ENCODE data around the gene CHRDL1.

CHRDL1 gene

DNA sequence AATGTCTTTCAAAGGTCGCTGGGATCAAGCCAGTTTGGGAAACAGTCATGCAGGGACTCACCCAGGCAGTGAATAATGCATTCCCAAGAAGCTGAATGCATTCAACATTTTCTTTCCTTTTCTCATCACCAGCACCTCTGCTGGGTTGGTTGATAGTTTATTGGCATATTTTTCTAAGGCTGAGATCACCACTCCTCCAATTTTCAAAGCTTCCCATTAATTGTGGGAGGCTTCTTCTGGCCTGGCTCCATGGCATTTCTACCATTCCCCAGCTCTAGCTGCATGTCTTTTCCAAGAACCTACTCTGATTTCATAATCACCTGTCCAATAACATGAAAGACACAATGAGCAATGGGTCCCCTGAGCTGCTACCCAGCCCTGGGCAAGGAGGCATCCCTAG is 35.8 kb downstream of the CHRDL1 start:
- no peaks in the 10 kb centered on the region for H3K36me3 ChIP-seq (ENCODE audit: insufficient read depth, low read length)
- H3K4me3 ChIP-seq (ENCODE audit: low read length): no peak overlapping the region
- no peaks in the 10 kb centered on the region for H3K4me1 ChIP-seq (ENCODE audit: insufficient read depth, low read length)
- H3K9me3 ChIP-seq (ENCODE audit: low read length): no peaks in the 10 kb centered on the region
- no peak overlapping the region for H2AFZ ChIP-seq (ENCODE audit: low read depth, low read length)
- H3K27me3 ChIP-seq (ENCODE audit: insufficient read depth, low read length): no peaks in the 10 kb centered on the region

DNA sequence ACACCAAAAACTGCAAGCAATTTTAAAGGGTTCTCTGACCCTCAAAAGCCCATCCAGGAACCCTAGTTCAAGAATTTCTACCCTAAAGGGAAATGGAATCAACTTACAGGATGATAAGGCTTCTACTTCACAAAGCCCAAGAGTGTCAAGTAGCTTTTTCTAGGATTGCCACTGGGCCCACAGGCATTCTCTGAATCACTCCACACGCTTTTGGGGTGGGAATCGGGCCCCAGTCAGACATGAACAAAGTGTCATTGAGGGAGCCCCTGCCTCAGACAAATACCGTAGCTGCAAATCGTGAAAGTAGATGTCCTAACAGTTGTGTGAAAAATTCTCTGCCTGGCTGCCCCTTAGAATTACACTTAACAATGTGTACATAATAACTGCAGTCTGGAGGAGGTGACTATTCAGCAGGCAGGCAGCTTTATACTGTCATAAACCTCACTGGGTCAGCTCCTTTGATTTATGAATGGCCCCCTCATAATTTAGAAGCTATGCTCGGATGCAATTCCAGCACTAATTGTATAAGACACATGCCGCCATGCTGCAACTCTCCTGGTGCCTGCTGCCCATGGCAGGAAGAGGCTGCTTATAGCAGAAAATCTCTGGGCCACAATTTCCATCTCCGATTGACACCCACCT is 36.7 kb downstream of the CHRDL1 start:
- no peaks in the 10 kb centered on the region for H3K9me3 ChIP-seq (ENCODE audit: low read length)
- no peaks in the 10 kb centered on the region for H3K36me3 ChIP-seq (ENCODE audit: insufficient read depth, low read length)
- no peak overlapping the region for H2AFZ ChIP-seq (ENCODE audit: low read depth, low read length)
- no peaks in the 10 kb centered on the region for H3K4me1 ChIP-seq (ENCODE audit: insufficient read depth, low read length)
- H3K27me3 ChIP-seq (ENCODE audit: insufficient read depth, low read length): no peaks in the 10 kb centered on the region
- H3K4me3 ChIP-seq (ENCODE audit: low read length): no peak overlapping the region

DNA sequence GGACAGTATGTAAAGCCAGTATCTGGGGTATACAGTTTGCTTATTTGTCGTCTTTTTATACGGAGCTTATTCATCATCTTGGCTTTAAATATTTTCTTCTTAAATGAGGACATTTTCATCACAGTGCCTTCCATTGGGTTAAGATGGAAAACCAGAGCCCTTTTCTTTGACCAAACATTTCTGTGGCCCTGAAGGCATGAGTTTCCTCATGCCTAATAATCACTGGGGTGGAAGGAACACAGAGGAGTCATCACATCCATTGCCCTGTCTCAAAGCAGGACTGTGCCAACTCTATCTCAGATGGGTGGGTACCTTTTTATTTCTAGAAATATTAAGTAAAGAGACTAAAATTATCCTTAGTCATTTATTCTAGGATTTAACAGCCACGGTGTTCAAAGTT is 40.0 kb downstream of the CHRDL1 start:
- Histone ChIP-seq H3K9me3 (ENCODE audit: low read length) (no peaks in the 10 kb centered on the region), H2AFZ (ENCODE audit: low read depth, low read length) (no peak overlapping the region), H3K4me3 (ENCODE audit: low read length) (no peak overlapping the region), H3K4me1 (ENCODE audit: insufficient read depth, low read length) (no peaks in the 10 kb centered on the region), H3K36me3 (ENCODE audit: insufficient read depth, low read length) (no peaks in the 10 kb centered on the region), H3K27me3 (ENCODE audit: insufficient read depth, low read length) (no peaks in the 10 kb centered on the region)

DNA sequence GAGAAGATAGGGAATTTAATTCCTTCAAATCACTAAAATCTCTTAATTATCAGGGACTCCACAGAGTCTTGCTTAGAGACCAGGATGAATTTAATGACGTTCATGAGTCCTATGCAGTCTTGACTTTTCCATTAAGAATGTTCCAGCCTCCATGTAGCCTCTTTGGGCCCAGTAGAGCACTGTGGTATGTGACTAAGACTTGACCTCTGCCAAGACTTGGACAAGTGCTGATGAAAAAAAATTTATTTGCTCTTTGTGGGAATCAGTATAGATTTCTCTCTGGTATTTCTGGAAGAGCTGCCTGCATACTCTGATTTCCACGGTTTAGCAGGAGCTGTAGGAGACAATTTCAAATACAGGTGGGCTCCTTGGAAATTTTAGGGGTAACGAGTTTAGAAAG is 40.6 kb downstream of the CHRDL1 start:
- no peaks in the 10 kb centered on the region for H3K36me3 ChIP-seq (ENCODE audit: insufficient read depth, low read length)
- no peak overlapping the region for H2AFZ ChIP-seq (ENCODE audit: low read depth, low read length)
- H3K4me3 ChIP-seq (ENCODE audit: low read length): no peak overlapping the region
- H3K4me1 ChIP-seq (ENCODE audit: insufficient read depth, low read length): no peaks in the 10 kb centered on the region
- no peaks in the 10 kb centered on the region for H3K27me3 ChIP-seq (ENCODE audit: insufficient read depth, low read length)
- no peaks in the 10 kb centered on the region for H3K9me3 ChIP-seq (ENCODE audit: low read length)

DNA sequence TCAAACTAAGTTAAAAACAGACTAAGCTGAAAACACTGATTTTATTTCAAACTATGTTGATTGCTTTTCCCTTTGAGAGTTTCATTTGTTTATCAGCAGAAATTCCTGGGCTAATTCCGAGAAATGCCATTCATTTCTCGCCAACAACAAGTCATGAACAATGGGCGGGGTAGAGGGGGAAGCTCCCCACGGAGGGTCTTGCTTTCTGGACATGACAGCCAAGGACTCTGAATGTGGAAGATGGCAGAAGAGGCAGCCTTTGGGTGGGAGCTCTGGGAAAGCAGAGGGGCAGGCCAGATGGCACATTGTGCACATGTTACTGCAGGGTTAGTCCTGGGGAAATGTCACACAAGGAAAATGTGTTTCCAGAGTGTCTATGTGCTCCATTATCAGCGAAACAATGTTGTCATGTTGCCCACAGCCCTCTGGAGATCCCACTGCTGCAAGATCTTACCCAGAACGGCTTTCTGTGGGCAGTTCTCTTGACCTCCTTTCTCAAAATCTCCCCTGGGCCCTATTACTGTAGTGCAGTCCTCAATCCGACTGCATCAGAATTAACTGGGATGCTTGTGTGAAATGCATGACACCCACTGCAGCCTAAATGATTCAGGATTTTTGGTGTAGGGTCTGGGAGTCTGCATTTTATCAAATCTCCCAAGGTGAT is 45.0 kb downstream of the CHRDL1 start:
- Histone ChIP-seq H3K9me3 (ENCODE audit: low read length) (no peaks in the 10 kb centered on the region), H3K36me3 (ENCODE audit: insufficient read depth, low read length) (no peaks in the 10 kb centered on the region), H3K4me3 (ENCODE audit: low read length) (no peak overlapping the region), H2AFZ (ENCODE audit: low read depth, low read length) (no peak overlapping the region), H3K4me1 (ENCODE audit: insufficient read depth, low read length) (no peaks in the 10 kb centered on the region), H3K27me3 (ENCODE audit: insufficient read depth, low read length) (peaks cover 2% of the 10 kb centered on the region)

DNA sequence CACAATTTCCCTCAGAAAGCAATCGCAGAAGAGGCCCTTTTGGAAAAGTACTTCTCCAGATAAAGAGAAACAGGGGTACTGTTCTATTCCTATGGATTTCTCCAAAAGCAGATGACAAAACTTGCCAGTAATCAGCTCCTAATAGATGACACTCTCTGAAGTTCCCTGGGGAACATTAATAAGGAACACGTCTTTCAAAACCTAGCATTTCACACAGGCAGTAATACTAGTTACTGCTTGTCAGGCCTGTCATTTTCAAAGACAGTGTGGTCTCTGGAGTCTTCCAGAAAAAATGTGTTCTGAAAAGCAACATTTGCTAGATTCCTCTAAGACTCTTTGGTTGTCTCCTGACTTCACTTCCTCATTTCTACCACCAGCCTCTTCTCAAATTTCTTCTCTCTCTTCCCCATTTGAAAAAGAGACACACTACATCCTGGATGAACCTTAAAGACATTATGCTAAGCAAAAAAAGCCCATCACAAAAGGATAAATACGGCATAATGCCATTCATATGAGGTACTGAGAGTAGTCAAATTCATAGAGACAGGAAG is 47.3 kb downstream of the CHRDL1 start:
- Histone ChIP-seq H3K9me3 (ENCODE audit: low read length) (no peaks in the 10 kb centered on the region), H3K36me3 (ENCODE audit: insufficient read depth, low read length) (no peaks in the 10 kb centered on the region), H3K4me1 (ENCODE audit: insufficient read depth, low read length) (no peaks in the 10 kb centered on the region), H3K27me3 (ENCODE audit: insufficient read depth, low read length) (peaks cover 2% of the 10 kb centered on the region), H3K4me3 (ENCODE audit: low read length) (no peak overlapping the region), H2AFZ (ENCODE audit: low read depth, low read length) (no peak overlapping the region)

DNA sequence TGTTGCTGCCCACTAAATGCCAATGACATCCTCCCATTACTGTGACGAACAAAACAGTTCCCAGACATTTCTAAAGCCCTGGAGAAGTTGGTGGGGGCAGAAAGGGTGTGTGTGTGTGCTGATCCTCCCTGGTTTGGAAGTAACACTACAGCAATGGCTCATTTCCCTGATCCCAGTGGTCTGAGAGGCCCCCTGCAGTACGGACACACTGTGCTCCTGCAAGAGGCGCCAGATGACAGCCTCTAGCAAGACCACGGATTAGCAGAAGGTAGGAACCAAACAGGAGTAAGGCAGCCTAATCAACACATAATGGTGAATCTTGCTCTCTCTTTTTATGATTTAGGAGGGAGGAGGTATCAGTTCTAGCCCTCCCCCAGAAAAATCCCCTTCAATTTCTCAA is 49.6 kb downstream of the CHRDL1 start:
- Histone ChIP-seq H3K4me3 (ENCODE audit: low read length) (no peak overlapping the region), H2AFZ (ENCODE audit: low read depth, low read length) (no peak overlapping the region), H3K27me3 (ENCODE audit: insufficient read depth, low read length) (peaks cover 2% of the 10 kb centered on the region), H3K4me1 (ENCODE audit: insufficient read depth, low read length) (no peaks in the 10 kb centered on the region), H3K36me3 (ENCODE audit: insufficient read depth, low read length) (no peaks in the 10 kb centered on the region), H3K9me3 (ENCODE audit: low read length) (no peaks in the 10 kb centered on the region)

DNA sequence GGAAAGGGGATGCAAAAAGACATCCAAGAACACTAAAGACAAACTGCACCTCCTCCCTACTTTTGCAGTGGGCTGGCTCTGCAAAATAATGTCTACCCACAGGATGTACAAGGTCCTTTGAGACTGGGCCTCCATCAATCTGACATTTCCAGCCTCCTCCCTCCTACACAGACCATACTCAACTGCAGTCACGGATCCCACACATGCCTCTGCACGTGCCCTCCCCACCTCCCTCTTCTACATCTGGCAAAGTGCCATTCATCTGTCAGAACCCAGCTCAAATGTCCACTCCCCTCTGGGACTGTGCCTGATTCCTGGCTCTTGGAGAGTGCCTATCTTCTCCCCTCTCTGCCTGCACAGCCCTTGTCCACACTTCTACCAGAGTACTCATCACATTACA is 50.3 kb downstream of the CHRDL1 start:
- H3K36me3 ChIP-seq (ENCODE audit: insufficient read depth, low read length): no peaks in the 10 kb centered on the region
- H3K4me1 ChIP-seq (ENCODE audit: insufficient read depth, low read length): no peaks in the 10 kb centered on the region
- H3K27me3 ChIP-seq (ENCODE audit: insufficient read depth, low read length): peaks cover 2% of the 10 kb centered on the region
- no peak overlapping the region for H2AFZ ChIP-seq (ENCODE audit: low read depth, low read length)
- no peak overlapping the region for H3K4me3 ChIP-seq (ENCODE audit: low read length)
- no peaks in the 10 kb centered on the region for H3K9me3 ChIP-seq (ENCODE audit: low read length)

DNA sequence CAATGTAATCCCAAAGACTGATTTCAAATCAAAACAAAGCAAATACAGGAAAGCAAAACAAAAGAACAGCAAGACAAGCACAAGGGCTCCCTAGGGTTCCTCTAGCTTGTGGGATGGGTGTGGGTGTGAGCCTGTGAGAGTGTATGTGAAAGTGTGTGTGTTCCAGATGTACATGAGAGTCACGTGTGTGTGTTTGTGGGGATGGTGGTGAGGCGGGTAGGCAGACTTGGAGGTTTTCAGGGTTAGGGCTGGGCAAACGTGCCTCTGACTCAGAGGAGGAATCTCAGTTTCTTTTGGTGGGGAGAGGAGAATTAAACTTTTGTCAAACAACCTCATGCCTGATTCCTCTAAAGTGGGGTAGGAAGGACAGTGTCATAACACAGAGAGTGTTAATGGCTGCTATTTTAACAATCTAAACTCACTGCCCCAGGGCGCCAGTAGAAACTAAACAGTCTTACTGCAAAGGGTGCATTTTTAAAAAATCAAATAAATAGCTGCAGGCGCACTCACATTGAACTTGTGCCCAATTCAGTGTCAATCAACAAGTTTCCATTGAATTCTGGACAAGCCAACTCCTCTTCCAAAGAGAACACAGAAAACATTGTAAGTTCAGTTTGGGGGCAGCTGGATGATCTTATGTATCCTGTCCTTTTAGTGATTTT is 51.8 kb downstream of the CHRDL1 start:
- Histone ChIP-seq H3K9me3 (ENCODE audit: low read length) (no peaks in the 10 kb centered on the region), H3K27me3 (ENCODE audit: insufficient read depth, low read length) (peaks cover 2% of the 10 kb centered on the region), H2AFZ (ENCODE audit: low read depth, low read length) (no peak overlapping the region), H3K4me3 (ENCODE audit: low read length) (no peak overlapping the region), H3K36me3 (ENCODE audit: insufficient read depth, low read length) (no peaks in the 10 kb centered on the region), H3K4me1 (ENCODE audit: insufficient read depth, low read length) (no peaks in the 10 kb centered on the region)

DNA sequence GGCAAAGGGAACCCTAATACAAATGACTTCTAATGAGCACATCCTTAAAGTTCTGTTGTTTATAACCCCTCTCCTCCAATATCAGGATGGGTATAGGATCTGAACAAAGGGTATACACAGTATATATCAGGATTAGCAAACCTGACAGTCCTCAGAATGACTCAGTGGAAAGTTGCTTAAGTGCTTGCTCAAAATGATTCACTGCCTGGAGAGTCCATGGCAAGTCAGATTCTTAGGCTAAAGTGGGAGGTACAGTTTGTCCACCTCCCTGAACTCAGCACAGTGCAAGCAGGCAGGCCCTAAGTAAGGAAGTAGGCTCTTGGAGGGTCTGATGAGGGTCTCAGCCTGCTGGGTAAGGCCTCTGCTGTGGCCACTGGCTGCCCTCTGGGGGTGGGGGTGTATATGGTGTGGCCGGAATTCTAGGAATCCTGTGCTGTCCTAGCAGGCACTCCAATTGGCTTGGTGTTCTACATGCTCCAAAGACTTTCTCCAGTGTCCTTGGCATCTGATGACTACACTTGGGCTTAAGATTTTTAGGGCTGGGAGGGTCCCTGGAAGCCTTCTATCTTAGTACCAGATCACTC is 54.3 kb downstream of the CHRDL1 start:
- Histone ChIP-seq H3K27me3 (ENCODE audit: insufficient read depth, low read length) (no peaks in the 10 kb centered on the region), H3K4me1 (ENCODE audit: insufficient read depth, low read length) (no peaks in the 10 kb centered on the region), H3K9me3 (ENCODE audit: low read length) (no peaks in the 10 kb centered on the region), H2AFZ (ENCODE audit: low read depth, low read length) (no peak overlapping the region), H3K4me3 (ENCODE audit: low read length) (no peak overlapping the region), H3K36me3 (ENCODE audit: insufficient read depth, low read length) (no peaks in the 10 kb centered on the region)

DNA sequence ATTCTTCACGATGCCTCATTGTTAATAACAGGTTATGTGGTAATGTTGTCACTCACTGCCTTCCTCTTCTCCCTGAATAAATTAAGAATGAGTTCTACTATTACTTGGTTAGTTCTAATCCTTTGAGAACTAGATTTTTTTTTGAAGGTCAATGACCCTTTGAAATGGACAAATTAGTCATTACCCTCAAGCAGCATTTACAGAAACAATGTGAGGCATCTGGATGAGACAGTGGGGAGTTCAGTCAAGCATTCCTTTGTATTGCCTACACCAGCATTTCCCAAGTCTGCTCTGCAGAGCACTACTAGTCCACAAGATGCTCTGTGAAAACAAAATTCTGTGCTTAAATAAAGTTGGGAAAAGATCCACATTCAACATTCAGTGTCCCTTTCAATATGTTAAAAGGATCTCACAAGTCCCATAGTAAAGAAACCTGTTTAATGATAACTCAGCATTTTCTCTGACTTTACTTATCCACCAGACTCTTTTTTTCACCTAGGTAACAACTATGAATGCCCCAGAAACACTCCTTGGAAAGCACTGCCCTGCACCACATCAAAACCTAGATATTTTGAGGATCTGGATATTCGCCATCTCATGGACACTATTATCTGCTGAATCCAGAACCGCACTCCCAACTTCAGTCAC is 60.6 kb downstream of the CHRDL1 start:
- Histone ChIP-seq H3K4me1 (ENCODE audit: insufficient read depth, low read length) (no peaks in the 10 kb centered on the region), H3K36me3 (ENCODE audit: insufficient read depth, low read length) (no peaks in the 10 kb centered on the region), H3K4me3 (ENCODE audit: low read length) (no peak overlapping the region), H3K9me3 (ENCODE audit: low read length) (no peaks in the 10 kb centered on the region), H3K27me3 (ENCODE audit: insufficient read depth, low read length) (no peaks in the 10 kb centered on the region), H2AFZ (ENCODE audit: low read depth, low read length) (no peak overlapping the region)

DNA sequence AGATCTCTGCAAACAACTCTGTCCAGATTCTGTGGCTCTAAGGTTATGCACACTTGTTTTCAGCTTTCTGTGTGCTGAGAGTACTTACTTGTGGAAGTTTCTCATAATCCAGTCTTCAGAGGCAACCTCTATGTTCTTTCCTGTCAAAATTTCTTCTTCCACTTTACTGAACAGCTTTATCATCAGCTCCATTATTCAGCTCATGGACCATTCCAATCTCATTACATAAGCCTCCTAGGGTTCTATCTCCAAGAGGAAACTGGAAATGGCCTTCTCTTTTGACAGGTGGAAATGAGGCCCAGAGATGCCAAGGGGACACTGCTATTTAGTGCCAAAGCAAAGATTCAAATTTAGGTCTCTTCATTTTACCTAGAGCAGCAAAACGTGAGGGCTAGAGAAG is 61.3 kb downstream of the CHRDL1 start:
- H3K36me3 ChIP-seq (ENCODE audit: insufficient read depth, low read length): no peaks in the 10 kb centered on the region
- no peaks in the 10 kb centered on the region for H3K4me1 ChIP-seq (ENCODE audit: insufficient read depth, low read length)
- H3K4me3 ChIP-seq (ENCODE audit: low read length): no peak overlapping the region
- H3K27me3 ChIP-seq (ENCODE audit: insufficient read depth, low read length): no peaks in the 10 kb centered on the region
- no peak overlapping the region for H2AFZ ChIP-seq (ENCODE audit: low read depth, low read length)
- H3K9me3 ChIP-seq (ENCODE audit: low read length): no peaks in the 10 kb centered on the region

DNA sequence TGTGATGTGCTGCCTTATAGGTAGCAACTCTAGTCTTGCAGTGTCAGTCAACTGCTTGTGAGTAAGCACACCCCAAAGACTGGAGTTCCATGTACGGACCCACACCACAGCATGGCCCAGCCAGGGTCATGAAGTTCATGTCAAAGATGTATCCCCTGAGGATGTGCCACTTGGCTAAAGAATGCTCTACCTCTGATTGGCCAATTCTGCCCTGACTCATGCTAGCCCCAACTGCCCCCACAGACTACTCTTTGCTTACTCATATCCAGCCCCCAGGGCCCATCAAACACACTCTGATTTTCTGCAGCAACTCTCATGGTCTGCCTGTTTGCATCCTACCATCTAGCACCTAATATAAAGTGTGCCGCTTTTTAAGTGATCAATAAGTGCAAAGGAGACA is 62.5 kb downstream of the CHRDL1 start:
- no peaks in the 10 kb centered on the region for H3K9me3 ChIP-seq (ENCODE audit: low read length)
- no peaks in the 10 kb centered on the region for H3K27me3 ChIP-seq (ENCODE audit: insufficient read depth, low read length)
- no peaks in the 10 kb centered on the region for H3K4me1 ChIP-seq (ENCODE audit: insufficient read depth, low read length)
- H3K36me3 ChIP-seq (ENCODE audit: insufficient read depth, low read length): no peaks in the 10 kb centered on the region
- H2AFZ ChIP-seq (ENCODE audit: low read depth, low read length): no peak overlapping the region
- H3K4me3 ChIP-seq (ENCODE audit: low read length): no peak overlapping the region
